ENCODE measurements around the gene BMX.

The BMX gene

DNA sequence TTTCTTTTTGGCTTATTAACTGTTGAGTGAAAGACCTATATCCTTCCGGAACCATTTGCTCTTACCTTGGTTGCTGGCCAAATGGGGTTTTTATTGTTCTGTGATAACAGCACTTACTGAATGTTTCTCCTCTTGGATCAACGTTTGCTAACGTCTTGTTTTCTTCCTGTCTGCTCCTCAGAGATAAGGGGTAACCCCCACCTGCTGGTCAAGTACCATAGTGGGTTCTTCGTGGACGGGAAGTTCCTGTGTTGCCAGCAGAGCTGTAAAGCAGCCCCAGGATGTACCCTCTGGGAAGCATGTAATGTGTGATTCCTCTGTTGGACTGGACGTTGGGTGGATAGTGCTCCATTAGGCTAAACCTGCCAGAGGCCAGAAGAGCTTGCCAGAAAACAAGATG, 15.3 kb downstream of the BMX start:
- DNase-seq (ENCODE audit: low read depth) = no peak
- no peak overlapping the region for H3K4me3 ChIP-seq (ENCODE audit: low read length)
- TF ChIP-seq, protein P1, sequence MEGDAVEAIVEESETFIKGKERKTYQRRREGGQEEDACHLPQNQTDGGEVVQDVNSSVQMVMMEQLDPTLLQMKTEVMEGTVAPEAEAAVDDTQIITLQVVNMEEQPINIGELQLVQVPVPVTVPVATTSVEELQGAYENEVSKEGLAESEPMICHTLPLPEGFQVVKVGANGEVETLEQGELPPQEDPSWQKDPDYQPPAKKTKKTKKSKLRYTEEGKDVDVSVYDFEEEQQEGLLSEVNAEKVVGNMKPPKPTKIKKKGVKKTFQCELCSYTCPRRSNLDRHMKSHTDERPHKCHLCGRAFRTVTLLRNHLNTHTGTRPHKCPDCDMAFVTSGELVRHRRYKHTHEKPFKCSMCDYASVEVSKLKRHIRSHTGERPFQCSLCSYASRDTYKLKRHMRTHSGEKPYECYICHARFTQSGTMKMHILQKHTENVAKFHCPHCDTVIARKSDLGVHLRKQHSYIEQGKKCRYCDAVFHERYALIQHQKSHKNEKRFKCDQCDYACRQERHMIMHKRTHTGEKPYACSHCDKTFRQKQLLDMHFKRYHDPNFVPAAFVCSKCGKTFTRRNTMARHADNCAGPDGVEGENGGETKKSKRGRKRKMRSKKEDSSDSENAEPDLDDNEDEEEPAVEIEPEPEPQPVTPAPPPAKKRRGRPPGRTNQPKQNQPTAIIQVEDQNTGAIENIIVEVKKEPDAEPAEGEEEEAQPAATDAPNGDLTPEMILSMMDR (IDR thresholded peaks at IDR 0.05; ENCODE audit: insufficient read depth, low read depth, low read length, missing control alignments) = no peak

DNA sequence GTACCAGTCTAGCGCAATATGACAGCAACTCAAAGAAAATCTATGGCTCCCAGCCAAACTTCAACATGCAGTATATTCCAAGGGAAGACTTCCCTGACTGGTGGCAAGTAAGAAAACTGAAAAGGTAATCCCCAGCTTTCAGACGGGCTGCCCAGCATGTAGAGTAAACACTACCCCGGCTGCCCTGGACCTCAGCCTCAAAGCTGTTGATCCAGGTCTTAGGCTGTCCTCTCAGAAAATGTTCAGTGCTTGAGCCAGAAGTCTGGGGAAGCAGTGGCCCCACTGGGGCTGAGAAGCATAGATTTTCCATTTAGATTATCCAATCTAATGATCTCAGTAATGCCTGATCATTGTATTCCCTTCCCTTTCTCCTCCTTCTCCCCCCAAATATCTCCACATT, 21.9 kb downstream of the BMX start:
- no peak for DNase-seq (ENCODE audit: low read depth)
- H3K4me3 ChIP-seq (ENCODE audit: low read length) = no peak overlapping the region
- TF ChIP-seq, protein P1 (IDR thresholded peaks at IDR 0.05; ENCODE audit: insufficient read depth, low read depth, low read length, missing control alignments) = no peak

DNA sequence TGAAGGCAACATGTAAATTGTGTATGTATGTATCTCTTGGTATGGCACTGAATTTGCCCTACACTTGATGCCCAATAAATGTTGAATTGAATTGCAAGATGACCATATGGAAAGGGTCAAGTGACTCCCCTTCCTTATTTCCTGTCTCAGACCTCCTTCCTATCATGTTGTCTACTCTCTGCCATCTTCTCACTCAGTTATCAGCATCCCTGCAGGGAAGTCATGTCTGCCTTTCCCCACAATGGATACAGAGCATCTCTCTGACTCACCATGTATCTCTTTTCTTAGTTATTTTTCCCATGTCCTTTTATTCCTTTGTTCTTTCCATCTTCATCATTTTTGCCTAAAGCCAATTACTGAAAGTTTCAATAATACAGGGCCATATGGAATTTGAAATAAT, 22.5 kb downstream of the BMX start:
- TF ChIP-seq, protein P1 (IDR thresholded peaks at IDR 0.05; ENCODE audit: insufficient read depth, low read depth, low read length, missing control alignments) = no peak
- H3K4me3 ChIP-seq (ENCODE audit: low read length) = no peak overlapping the region
- DNase-seq (ENCODE audit: low read depth) = no peak

DNA sequence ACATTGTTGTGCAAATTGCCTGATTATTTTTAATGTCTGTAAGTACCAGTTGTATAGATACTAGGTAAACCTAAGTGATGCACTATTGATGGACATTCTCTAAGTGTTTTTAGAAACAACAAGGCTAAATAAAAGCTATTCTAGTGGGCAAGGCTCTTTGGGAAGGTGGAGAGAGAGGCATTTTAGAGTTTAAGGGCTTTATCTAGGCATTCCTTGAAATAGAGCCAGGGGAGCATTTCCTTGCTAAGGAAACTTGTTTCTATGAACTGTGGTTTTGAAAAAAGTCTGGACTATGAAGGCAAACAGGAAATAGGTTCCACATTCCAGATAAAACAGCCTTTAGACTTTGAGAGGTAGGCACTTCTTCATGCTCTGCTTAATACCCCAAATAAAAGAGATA, 23.8 kb downstream of the BMX start:
- TF ChIP-seq, protein P1 (IDR thresholded peaks at IDR 0.05; ENCODE audit: insufficient read depth, low read depth, low read length, missing control alignments) = no peak
- DNase-seq (ENCODE audit: low read depth) = no peak
- no peak overlapping the region for H3K4me3 ChIP-seq (ENCODE audit: low read length)

DNA sequence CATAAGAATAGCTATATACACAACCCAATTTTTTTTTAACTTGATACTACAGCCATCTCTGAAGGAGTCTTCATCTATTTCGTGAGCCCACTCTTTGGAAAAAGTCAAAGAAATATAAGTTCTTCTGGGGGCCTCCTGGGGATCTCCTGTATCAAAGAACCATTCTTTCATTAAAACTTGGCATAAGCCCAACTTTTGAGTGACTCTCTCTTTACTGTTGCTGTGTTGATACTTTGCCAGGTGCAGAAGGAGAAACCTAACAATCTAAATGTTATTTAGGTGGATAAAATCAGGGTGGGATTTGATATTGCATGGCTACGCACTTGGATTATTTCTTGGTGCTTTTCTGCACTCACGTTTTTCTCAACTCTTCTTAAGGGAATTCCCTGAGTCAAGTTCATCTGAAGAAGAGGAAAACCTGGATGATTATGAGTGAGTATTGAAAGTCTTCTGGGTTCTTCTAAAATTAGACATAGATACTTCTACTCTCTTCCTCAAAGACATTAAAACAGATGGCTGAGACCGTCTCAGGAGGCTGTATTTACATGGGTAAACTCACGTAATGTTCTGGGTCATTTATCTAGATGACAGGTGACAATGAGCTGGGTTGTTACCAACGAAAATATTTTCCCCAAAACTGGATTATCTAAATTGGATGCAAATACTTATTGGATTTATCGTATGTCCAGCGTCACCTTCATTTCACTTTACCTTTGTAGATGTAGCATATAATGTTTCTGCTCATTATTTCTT, 25.2 kb downstream of the BMX start:
- TF ChIP-seq, protein P1 (IDR thresholded peaks at IDR 0.05; ENCODE audit: insufficient read depth, low read depth, low read length, missing control alignments) = no peak
- no peak overlapping the region for H3K4me3 ChIP-seq (ENCODE audit: low read length)
- DNase-seq (ENCODE audit: low read depth) = no peak

DNA sequence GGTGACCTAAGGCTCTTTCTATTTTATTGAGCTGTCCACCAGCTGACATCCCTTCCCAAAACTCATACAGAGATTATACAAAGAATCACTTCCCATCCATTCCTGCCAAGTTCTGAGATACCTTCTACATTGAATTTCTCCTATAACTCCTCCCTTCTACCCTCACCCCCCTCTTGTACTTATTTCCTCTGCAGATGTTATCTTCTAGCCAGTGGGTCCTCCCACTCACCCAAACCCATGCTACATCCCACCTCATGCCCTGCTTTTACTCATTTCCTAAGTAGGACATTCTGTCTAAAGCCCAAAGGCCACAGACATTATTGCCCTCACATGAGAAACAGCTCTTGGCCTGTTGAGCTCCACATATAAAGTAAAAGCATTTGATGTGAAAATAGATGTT, 28.6 kb downstream of the BMX start:
- no peak for DNase-seq (ENCODE audit: low read depth)
- H3K4me3 ChIP-seq (ENCODE audit: low read length) = no peak overlapping the region
- TF ChIP-seq, protein P1 (IDR thresholded peaks at IDR 0.05; ENCODE audit: insufficient read depth, low read depth, low read length, missing control alignments) = no peak

DNA sequence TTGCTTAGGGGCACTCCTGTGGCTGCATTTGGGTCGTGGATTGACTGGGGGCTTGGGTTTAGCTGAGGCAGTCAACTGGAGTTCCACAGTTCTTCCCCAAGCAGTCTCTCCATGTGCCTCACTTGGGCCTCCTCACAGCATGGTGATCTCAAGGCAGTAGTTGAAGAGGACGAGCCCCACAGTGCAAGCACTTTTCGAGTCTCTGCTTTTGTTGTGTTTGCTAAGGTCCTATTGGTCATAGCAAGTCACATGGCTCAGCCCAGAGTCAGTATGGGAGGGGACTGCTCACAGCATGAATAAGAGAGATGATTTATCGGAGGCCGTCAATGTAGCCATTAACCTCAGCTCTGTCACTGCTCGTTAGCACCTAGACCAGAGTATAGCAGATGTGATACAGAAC, 29.7 kb downstream of the BMX start:
- H3K4me3 ChIP-seq (ENCODE audit: low read length) = no peak overlapping the region
- TF ChIP-seq, protein P1 (IDR thresholded peaks at IDR 0.05; ENCODE audit: insufficient read depth, low read depth, low read length, missing control alignments) = no peak
- DNase-seq (ENCODE audit: low read depth) = no peak

Data from epithelial cell of esophagus (primary cell).